DND-41 (cell line): ENCODE data around the gene MAMDC2.
"Not testable (repeated sequence)": the region's sequence is repeated elsewhere in the genome, so short reads cannot be mapped to it uniquely, and the experiment has no call there.

Experiments
- ATAC-seq: fragments of 200-7000 bp; cut with Tn5 transposase; 3 replicates; pipeline ENCODE4 v1.9.1; 2021; ENCODE audit warnings: low read depth; ENCODE audit not compliant: insufficient read depth
- DNase-seq: peaks from one replicate; pipeline ENCODE4 v3.0.0-alpha.2; 2020
- H2AFZ ChIP-seq: 2 replicates; pipeline ENCODE4 v1.6.0; 2012; ENCODE audit warnings: low read depth, low read length
- H3K27ac ChIP-seq: 2 replicates; pipeline ENCODE4 v1.5.1; 2012; ENCODE audit warnings: low read length, inconsistent platforms
- H3K27me3 ChIP-seq: fragments of 200-600 bp; sonication (generic); 2 replicates; pipeline ENCODE4 v1.6.0; 2012; ENCODE audit warnings: low read length, mild to moderate bottlenecking, inconsistent platforms; ENCODE audit not compliant: insufficient read depth, poor library complexity
- H3K36me3 ChIP-seq: 2 replicates; pipeline ENCODE4 v1.5.1; 2012; ENCODE audit warnings: low read length, inconsistent platforms; ENCODE audit not compliant: insufficient read depth
- H3K4me1 ChIP-seq: 2 replicates; pipeline ENCODE4 v1.5.1; 2012; ENCODE audit warnings: mild to moderate bottlenecking, low read length; ENCODE audit not compliant: insufficient read depth
- H3K4me2 ChIP-seq: 2 replicates; pipeline ENCODE4 v1.6.0; 2012; ENCODE audit warnings: mild to moderate bottlenecking, moderate library complexity, low read length, inconsistent platforms; ENCODE audit not compliant: insufficient read depth
- H3K4me3 ChIP-seq, 2 experiments: fragments of 200-600 bp in 1 of 2; shearing (Covaris generic) in 1 of 2; 2 replicates each; pipeline ENCODE4 v1.5.1; 2012 to 2016; ENCODE audit warnings: inconsistent platforms in 2 of 2, low read length in 2 of 2, mild to moderate bottlenecking in 2 of 2, low read depth in 1 of 2, moderate library complexity in 1 of 2
- H3K79me2 ChIP-seq: 2 replicates; pipeline ENCODE4 v1.6.0; 2012; ENCODE audit warnings: low read length, inconsistent platforms; ENCODE audit not compliant: insufficient read depth
- H3K9ac ChIP-seq: 2 replicates; pipeline ENCODE4 v1.6.0; 2012; ENCODE audit warnings: low read depth, mild to moderate bottlenecking, inconsistent platforms, low read length, moderate library complexity
- H3K9me3 ChIP-seq: 2 replicates; pipeline ENCODE4 v1.5.1; 2012; ENCODE audit warnings: low read length, moderate library complexity, mild to moderate bottlenecking, inconsistent platforms; ENCODE audit not compliant: insufficient read depth, severe bottlenecking
- H4K20me1 ChIP-seq: 2 replicates; pipeline ENCODE4 v1.6.0; 2012; ENCODE audit warnings: low read length; ENCODE audit not compliant: insufficient read depth
- EZH2 ChIP-seq: IDR thresholded peaks from 3 replicates; pipeline ENCODE4 v1.6.1; 2012; ENCODE audit warnings: borderline replicate concordance, low read depth, mild to moderate bottlenecking, moderate library complexity, low read length, inconsistent platforms; ENCODE audit not compliant: severe bottlenecking
- TF ChIP-seq, protein P1 (sequence below): IDR thresholded peaks from 2 replicates; pipeline ENCODE4 v1.5.1; 2012; ENCODE audit warnings: borderline replicate concordance, low read length, moderate library complexity, mild to moderate bottlenecking; ENCODE audit not compliant: poor library complexity, severe bottlenecking; ENCODE audit errors: extremely low read depth

The MAMDC2 gene

DNA sequence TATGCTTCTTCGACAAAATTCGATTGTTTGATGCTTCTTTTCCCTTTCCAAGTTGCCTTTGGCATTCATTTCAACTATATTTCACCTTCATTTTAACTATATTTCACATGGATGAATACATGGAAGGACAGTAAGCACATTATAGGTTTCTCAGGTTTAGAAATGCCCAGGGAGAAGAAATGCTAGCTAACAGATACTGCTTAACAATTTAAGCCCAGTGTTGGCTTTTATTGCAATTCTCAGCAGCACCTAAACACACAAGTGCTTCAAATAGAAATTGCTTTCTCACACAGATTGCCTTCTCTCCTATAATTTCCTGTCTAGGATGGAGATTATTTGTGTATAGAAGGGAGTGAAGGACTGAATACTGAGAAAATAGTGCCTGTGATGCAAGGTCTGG, 185.0 kb downstream of the MAMDC2 start:
- H3K9ac ChIP-seq: no peak overlapping the region
- H3K4me1 ChIP-seq: no peaks in the 10 kb centered on the region
- H3K9me3 ChIP-seq: no peaks in the 10 kb centered on the region
- TF ChIP-seq EZH2: no peak
- no peaks in the 10 kb centered on the region for H3K79me2 ChIP-seq
- H3K4me2 ChIP-seq: no peak overlapping the region
- ATAC-seq (no peak), DNase-seq (no peak)
- H4K20me1 ChIP-seq: no peaks in the 10 kb centered on the region
- H3K27me3 ChIP-seq: no peaks in the 10 kb centered on the region
- no peak overlapping the region for H3K27ac ChIP-seq
- H3K36me3 ChIP-seq: no peaks in the 10 kb centered on the region
- no peak overlapping the region for H3K4me3 ChIP-seq
- H2AFZ ChIP-seq: no peak overlapping the region

DNA sequence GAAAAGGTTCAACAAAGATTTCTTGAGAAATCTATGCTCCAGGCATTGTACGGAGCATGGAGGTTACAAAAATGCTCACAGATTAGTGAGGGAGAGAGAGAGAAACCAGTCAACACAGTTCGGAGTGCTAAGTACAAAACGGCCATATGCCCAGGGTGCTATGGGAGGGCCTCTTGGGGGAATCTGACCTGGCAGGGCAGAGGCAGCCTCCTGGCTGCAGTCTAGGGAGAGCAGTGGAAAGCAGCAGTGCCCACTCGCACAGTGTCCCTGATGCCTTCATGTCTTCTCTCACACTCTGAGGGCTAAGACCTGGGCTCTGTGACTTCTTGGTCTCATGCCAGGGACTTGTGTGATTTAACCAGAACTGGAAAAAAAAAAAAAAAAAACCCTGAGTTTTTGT, 185.4 kb downstream of the MAMDC2 start:
- no peak overlapping the region for H3K4me2 ChIP-seq
- H3K27ac ChIP-seq: no peak overlapping the region
- no peaks in the 10 kb centered on the region for H3K36me3 ChIP-seq
- H4K20me1 ChIP-seq: no peaks in the 10 kb centered on the region
- ATAC-seq (no peak), DNase-seq (no peak)
- no peaks in the 10 kb centered on the region for H3K79me2 ChIP-seq
- no peak overlapping the region for H3K9ac ChIP-seq
- no peak overlapping the region for H3K4me3 ChIP-seq
- H2AFZ ChIP-seq: no peak overlapping the region
- H3K27me3 ChIP-seq: no peaks in the 10 kb centered on the region
- TF ChIP-seq, protein P1, sequence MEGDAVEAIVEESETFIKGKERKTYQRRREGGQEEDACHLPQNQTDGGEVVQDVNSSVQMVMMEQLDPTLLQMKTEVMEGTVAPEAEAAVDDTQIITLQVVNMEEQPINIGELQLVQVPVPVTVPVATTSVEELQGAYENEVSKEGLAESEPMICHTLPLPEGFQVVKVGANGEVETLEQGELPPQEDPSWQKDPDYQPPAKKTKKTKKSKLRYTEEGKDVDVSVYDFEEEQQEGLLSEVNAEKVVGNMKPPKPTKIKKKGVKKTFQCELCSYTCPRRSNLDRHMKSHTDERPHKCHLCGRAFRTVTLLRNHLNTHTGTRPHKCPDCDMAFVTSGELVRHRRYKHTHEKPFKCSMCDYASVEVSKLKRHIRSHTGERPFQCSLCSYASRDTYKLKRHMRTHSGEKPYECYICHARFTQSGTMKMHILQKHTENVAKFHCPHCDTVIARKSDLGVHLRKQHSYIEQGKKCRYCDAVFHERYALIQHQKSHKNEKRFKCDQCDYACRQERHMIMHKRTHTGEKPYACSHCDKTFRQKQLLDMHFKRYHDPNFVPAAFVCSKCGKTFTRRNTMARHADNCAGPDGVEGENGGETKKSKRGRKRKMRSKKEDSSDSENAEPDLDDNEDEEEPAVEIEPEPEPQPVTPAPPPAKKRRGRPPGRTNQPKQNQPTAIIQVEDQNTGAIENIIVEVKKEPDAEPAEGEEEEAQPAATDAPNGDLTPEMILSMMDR: no peak
- TF ChIP-seq EZH2: no peak
- no peaks in the 10 kb centered on the region for H3K4me1 ChIP-seq
- no peaks in the 10 kb centered on the region for H3K9me3 ChIP-seq

DNA sequence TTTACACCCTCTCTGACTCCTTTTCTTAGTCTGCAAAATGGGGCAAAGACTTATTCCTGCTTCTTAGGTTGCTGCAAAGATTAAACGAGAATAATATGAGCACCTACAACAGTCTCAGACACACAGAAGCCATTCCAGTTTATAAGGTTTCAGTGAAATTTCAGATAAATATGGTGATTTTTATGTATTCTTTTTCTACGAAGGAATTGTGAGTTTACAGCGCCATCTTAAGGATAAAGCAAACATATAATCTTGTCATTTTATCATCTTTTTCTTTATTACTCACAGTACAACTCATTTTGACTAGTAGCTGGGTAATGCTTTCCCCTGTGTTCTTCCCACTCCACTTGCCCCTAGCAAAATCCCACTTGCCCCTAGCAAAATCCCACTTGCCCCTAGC, 185.9 kb downstream of the MAMDC2 start:
- TF ChIP-seq, protein P1: peak; percentile 23
- TF ChIP-seq EZH2: no peak
- H3K4me1 ChIP-seq: no peaks in the 10 kb centered on the region
- no peak overlapping the region for H2AFZ ChIP-seq
- no peak overlapping the region for H3K9ac ChIP-seq
- DNase-seq (no peak), ATAC-seq (no peak)
- H4K20me1 ChIP-seq: no peaks in the 10 kb centered on the region
- no peaks in the 10 kb centered on the region for H3K27me3 ChIP-seq
- H3K27ac ChIP-seq: no peak overlapping the region
- no peaks in the 10 kb centered on the region for H3K36me3 ChIP-seq
- H3K9me3 ChIP-seq: no peaks in the 10 kb centered on the region
- no peak overlapping the region for H3K4me2 ChIP-seq
- H3K79me2 ChIP-seq: no peaks in the 10 kb centered on the region
- H3K4me3 ChIP-seq: no peak overlapping the region

GRCh38 chr9:70232476-70232875, 188.8 kb downstream of the MAMDC2 start:
- Histone ChIP-seq H3K27me3 (no peaks in the 10 kb centered on the region), H2AFZ (no peak overlapping the region), H3K4me3 (no peak overlapping the region), H3K36me3 (no peaks in the 10 kb centered on the region), H3K9me3 (no peaks in the 10 kb centered on the region), H3K27ac (no peak overlapping the region), H4K20me1 (no peaks in the 10 kb centered on the region), H3K4me2 (no peak overlapping the region), H3K79me2 (no peaks in the 10 kb centered on the region), H3K9ac (no peak overlapping the region), H3K4me1 (no peaks in the 10 kb centered on the region)
- TF ChIP-seq, protein P1: no peak
- no peak for TF ChIP-seq EZH2
- DNase-seq (no peak), ATAC-seq (no peak)

DNA sequence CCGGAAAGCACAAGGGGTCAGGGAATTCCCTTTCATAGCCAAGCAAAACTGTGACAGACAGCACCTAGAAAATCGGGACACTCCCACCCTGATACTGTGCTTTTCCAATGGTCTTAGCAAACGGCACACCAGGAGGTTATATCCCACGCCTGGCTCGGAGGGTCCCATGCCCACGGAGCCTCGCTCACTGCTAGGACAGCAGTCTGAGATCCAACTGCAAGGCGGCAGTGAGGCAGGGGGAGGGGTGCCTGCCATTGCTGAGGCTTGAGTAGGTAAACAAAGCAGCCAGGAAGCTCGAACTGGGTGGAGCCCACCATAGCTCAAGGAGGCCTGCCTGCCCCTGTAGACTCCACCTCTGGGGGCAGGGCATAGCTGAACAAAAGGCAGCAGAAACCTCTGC, 190.6 kb downstream of the MAMDC2 start:
- not testable (repeated sequence) for H3K9ac ChIP-seq, H2AFZ ChIP-seq, ATAC-seq, H3K4me2 ChIP-seq, H3K27ac ChIP-seq, H3K4me1 ChIP-seq, H3K79me2 ChIP-seq, H3K36me3 ChIP-seq, DNase-seq, H3K9me3 ChIP-seq, H3K27me3 ChIP-seq, H3K4me3 ChIP-seq, H4K20me1 ChIP-seq

GRCh38 chr9:70245952-70246351, 202.3 kb downstream of the MAMDC2 start:
- H3K36me3 ChIP-seq, H4K20me1 ChIP-seq, H2AFZ ChIP-seq, H3K9ac ChIP-seq, H3K4me3 ChIP-seq, H3K4me2 ChIP-seq, DNase-seq, ATAC-seq, H3K79me2 ChIP-seq, H3K27ac ChIP-seq, H3K9me3 ChIP-seq, H3K4me1 ChIP-seq, H3K27me3 ChIP-seq: not testable (repeated sequence)
